PC-9 (cell line): ENCODE measurements around the gene ZSWIM4.

Experiments
- CTCF ChIP-seq: fragments of 200-600 bp; sonication (generic); conservative IDR thresholded peaks from 2 replicates; pipeline ENCODE4 v1.6.1; 2017; ENCODE audit warnings: mixed run types, antibody characterized with exemption, mild to moderate bottlenecking, moderate library complexity
- EZH2 ChIP-seq: fragments of 200-600 bp; sonication (generic); IDR thresholded peaks from 2 replicates; pipeline ENCODE4 v1.8.0; 2017; ENCODE audit warnings: antibody characterized with exemption, low read depth

- TF ChIP-seq EZH2, result no peak
- no peak for TF ChIP-seq CTCF
Observed at GRCh38 chr19:13869281-13869680, 74.0 kb downstream of the ZSWIM4 start.
